ENCODE measurements around the gene ST3GAL3. TPM values are rescaled to one million over a fixed set of nuclear protein-coding genes. Genes with fewer than 3 reads are reported as not detected.

ST3GAL3 gene
- total RNA-seq, 1 donor from 2014 or later: 15.2 TPM

- Mint-ChIP-seq H3K9me3 (ENCODE audit: low read depth) (no peaks in the 10 kb centered on the region), H3K27ac (ENCODE audit: unreplicated experiment) (no peak overlapping the region), H3K4me3 (ENCODE audit: unreplicated experiment) (no peak overlapping the region), H3K4me1 (ENCODE audit: low read depth) (no peaks in the 10 kb centered on the region), H3K36me3 (ENCODE audit: low read depth) (peaks cover 2% of the 10 kb centered on the region), H3K27me3 (ENCODE audit: low read depth) (no peaks in the 10 kb centered on the region)
- no peak for DNase-seq (ENCODE audit: low spot score)
- no peak for TF ChIP-seq CTCF (IDR thresholded peaks at IDR 0.05)
Observed at GRCh38 chr1:43878440-43878839, 171.1 kb downstream of the ST3GAL3 start.

- no peak overlapping the region for H3K4me3 Mint-ChIP-seq (ENCODE audit: unreplicated experiment)
- no peak for TF ChIP-seq CTCF (IDR thresholded peaks at IDR 0.05)
- H3K27me3 Mint-ChIP-seq (ENCODE audit: low read depth): no peaks in the 10 kb centered on the region
- no peak overlapping the region for H3K27ac Mint-ChIP-seq (ENCODE audit: unreplicated experiment)
- no peak for DNase-seq (ENCODE audit: low spot score)
- peaks cover 2% of the 10 kb centered on the region for H3K36me3 Mint-ChIP-seq (ENCODE audit: low read depth)
- no peaks in the 10 kb centered on the region for H3K4me1 Mint-ChIP-seq (ENCODE audit: low read depth)
- no peaks in the 10 kb centered on the region for H3K9me3 Mint-ChIP-seq (ENCODE audit: low read depth)
Observed at GRCh38 chr1:43878854-43879253, 171.5 kb downstream of the ST3GAL3 start.

- DNase-seq (ENCODE audit: low spot score): no peak
- Mint-ChIP-seq H3K27me3 (ENCODE audit: low read depth) (no peaks in the 10 kb centered on the region), H3K4me1 (ENCODE audit: low read depth) (no peaks in the 10 kb centered on the region), H3K36me3 (ENCODE audit: low read depth) (peaks cover 2% of the 10 kb centered on the region), H3K4me3 (ENCODE audit: unreplicated experiment) (no peak overlapping the region), H3K27ac (ENCODE audit: unreplicated experiment) (no peak overlapping the region), H3K9me3 (ENCODE audit: low read depth) (no peaks in the 10 kb centered on the region)
- no peak for TF ChIP-seq CTCF (IDR thresholded peaks at IDR 0.05)
Observed at GRCh38 chr1:43879414-43879813, 172.1 kb downstream of the ST3GAL3 start.

GRCh38 chr1:43879996-43880395 is 172.7 kb downstream of the ST3GAL3 start:
- Mint-ChIP-seq H3K9me3 (ENCODE audit: low read depth) (no peaks in the 10 kb centered on the region), H3K4me3 (ENCODE audit: unreplicated experiment) (no peak overlapping the region), H3K36me3 (ENCODE audit: low read depth) (peaks cover 2% of the 10 kb centered on the region), H3K27ac (ENCODE audit: unreplicated experiment) (no peak overlapping the region), H3K27me3 (ENCODE audit: low read depth) (no peaks in the 10 kb centered on the region), H3K4me1 (ENCODE audit: low read depth) (no peaks in the 10 kb centered on the region)
- TF ChIP-seq CTCF (IDR thresholded peaks at IDR 0.05): no peak
- DNase-seq (ENCODE audit: low spot score): no peak

GRCh38 chr1:43880604-43881003 is 173.3 kb downstream of the ST3GAL3 start:
- Mint-ChIP-seq H3K36me3 (ENCODE audit: low read depth) (peaks cover 2% of the 10 kb centered on the region), H3K4me1 (ENCODE audit: low read depth) (no peaks in the 10 kb centered on the region), H3K27ac (ENCODE audit: unreplicated experiment) (no peak overlapping the region), H3K27me3 (ENCODE audit: low read depth) (no peaks in the 10 kb centered on the region), H3K9me3 (ENCODE audit: low read depth) (no peaks in the 10 kb centered on the region), H3K4me3 (ENCODE audit: unreplicated experiment) (no peak overlapping the region)
- DNase-seq (ENCODE audit: low spot score): no peak
- no peak for TF ChIP-seq CTCF (IDR thresholded peaks at IDR 0.05)
